Measurements from ENCODE around the gene PTCHD4.
"Not testable (repeated sequence)": the region's sequence is repeated elsewhere in the genome, so short reads cannot be mapped to it uniquely, and the experiment has no call there.

PTCHD4 gene

DNA sequence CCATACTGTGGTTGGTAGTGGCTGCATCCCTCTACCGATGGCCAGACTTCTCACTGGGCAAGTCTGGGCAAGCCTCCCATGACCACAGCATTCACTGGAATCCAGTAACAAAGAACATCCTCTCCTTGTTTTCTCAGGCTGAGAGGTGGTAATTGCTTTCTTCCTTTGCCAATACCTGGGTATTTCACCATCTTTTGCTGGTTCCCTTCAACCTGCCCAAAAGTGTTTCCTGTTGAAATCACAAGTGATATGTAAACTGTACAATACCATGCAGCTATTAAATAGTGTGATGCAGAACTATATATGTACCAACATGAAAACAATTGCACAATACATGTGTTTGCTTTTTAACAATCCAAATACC is at the start of gene PTCHD4:
Gene PTCHD4 (minus strand): TSS at position 55 of the 364 bp plus-strand sequence. CDS start 42,240 bp downstream, outside the sequence.
- DNase-seq, result no peak

DNA sequence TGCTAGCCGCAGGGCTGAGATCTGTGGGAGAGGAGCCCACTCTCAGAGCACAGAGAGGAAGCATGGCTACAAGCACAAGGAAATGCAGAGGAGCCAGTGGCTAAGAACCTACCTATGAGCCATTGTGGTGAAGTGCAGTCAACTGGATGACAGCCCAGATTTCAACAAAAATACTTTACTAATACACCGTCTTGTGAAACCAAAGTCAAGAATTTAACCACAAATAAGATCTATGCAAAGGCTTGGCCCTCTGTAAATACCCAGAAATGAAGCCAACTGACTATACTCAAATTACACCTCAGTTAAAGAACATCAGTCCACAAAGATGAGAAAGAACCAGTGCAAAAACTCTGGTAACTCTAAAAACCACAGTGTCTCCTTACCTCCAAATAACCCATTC is 40.1 kb upstream of the PTCHD4 start:
- no peak for DNase-seq

DNA sequence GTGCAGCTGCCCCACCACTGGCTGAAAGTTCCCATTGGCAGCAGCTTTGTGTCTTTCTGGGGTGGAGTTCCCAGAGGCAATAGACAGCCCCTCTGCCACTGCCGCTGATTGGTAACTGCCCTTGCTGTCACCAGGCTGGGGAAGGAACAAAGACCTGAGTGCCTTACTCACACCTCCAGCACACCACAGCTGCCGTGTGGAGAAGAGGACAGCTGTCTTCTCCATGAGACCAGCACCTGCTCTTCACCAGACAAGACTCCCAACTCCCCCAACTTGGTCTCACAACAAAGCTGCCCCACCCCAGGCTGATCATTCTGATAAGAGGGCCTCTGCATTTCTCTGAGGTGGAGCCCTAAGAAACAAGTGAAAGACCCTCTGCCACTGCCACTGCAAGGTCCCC is 39.7 kb upstream of the PTCHD4 start:
- DNase-seq, result no peak

DNA sequence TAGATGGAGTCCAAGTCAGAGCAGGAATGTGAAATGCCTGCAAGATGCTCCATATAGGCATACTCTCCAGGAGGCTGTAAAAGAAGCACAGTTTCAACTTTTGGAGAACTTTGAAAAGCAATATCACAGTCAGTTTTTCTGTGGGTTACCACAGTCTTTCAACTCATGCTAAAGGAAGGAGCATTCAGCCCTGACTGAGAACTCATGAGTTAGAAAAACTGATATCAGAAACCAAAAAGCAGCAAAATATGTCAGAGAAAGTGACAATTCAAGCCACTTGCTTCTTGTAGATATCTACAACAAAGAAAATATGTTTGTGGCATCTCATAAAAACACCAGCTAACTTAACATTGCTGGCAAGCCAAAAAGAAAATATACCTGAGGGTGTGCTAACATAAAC is 36.1 kb upstream of the PTCHD4 start:
- no peak for DNase-seq

DNA sequence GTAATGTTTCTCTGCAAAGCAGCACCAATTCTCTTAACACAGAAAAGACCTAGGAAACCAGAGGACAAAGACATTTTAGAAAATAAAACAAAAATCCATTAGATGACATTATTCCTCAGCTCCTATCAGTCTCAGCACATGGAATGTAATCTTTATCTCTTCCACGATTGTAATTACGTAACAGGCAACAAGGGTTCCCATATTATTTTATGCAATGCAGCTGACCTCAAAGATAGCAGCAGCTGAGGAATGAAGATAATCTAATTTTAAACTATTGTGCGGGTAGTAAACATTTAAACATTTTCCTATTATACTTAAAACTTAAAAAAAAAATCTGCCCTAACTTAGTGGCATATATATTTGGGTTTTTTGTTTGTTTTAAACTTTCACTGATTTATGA is 33.0 kb upstream of the PTCHD4 start:
- DNase-seq, result no peak

DNA sequence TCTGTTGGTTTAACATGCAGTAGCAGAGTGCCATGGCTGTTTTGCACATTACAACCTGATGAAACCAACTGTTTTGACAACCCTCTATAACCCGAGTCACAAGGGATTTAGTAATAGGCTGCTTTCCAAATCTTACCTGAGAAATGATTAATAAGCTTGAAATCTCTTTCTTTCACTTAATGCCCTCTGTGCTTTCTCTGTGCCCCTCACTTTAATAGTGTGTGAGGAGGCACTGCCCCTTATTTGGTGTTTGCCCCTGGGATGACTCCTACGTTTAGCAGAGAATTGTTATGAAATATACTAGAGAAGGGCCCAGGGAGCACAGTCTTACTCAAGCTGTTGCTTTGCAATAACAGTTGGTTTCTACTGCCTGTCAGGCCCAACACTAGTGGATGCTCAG is 31.0 kb upstream of the PTCHD4 start:
- no peak for DNase-seq

DNA sequence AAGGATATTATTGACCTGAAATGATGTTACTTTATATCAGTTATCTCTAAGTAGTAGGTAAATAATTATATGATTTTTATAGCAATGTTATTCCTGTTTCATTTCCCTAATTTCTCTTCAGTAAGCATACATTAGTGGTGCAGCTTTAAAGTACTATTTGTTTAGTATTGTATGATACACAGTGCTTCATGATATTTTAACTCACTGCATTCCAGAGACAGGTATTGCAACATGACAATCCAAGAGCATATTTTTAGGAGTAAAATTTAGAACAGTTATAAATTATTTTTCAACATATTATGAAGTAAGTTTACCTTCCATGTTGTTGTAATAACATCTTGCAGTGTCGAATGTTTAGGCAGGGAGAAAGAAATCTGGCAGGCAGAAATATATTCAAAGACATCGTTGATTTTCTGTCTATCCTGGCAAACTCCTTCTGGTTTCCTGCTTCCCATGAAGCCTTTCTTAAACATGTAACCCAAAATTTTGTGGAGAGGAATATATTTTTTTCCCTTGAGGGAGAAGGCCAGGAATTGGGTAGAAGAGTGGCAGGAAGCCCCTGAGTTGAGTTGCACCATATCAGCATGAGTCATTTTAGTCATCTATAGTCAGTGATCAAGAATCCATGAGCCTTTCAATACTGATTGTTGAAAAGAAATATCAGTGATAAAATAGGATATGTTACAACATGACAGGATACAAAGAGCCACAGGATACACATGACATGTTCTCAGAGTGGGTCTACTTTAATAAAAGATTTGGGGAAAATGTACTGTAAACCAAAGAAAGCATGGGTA is 29.0 kb upstream of the PTCHD4 start:
- no peak for DNase-seq

DNA sequence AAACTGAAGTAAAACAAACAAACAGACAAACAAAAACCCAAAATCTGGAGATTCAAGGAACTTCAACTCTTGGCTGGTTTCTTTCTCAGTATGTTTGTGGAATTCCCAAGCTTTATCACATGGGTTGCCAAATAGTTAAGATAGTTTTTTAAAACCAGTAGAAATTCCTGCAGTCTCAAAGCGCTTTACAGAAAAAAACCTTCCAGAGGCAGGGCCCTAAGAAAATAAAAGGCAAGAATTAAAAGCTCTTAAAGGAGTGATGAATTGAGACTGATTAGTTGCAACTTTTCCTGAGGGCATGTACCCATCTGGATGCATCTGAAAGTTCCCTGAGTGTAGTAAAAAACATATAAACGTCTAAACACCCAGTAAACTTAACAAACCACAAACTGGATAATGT is 25.9 kb upstream of the PTCHD4 start:
- DNase-seq, result no peak

DNA sequence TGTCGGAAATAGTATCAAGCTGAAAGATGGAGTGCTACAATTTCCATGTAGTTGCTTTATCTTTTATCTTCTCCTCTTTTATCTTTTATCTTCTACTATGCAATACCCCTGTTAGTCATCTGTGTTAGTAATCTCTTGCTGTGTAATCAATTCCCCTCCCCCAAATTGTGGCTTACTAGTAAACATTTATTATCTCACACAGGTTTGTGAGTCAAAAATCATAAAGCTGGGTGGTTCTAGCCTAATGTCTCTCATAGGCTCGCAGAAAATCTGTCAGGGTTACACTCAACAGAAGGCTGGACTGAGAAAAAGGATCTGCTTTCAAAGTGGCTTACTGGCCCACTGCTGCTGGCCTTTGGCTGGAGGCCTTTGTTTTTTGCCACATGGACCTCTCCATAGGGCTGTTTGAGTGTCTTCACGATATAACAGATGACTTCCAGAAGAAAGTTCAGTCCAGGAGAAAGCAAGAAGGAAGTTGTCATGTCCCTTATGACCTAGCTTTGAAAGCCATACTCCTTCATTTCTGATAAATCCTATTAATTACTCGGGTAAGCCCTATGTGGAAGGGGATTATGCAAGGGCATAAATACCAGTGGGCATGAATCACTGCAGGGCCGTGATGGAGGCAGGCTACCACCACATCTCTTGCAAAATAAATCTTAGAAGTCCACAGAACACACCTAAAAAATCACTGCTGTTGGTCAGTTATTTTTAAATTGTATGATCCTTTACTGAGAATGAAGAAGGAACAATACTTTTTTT is 24.5 kb upstream of the PTCHD4 start:
- no peak for DNase-seq

DNA sequence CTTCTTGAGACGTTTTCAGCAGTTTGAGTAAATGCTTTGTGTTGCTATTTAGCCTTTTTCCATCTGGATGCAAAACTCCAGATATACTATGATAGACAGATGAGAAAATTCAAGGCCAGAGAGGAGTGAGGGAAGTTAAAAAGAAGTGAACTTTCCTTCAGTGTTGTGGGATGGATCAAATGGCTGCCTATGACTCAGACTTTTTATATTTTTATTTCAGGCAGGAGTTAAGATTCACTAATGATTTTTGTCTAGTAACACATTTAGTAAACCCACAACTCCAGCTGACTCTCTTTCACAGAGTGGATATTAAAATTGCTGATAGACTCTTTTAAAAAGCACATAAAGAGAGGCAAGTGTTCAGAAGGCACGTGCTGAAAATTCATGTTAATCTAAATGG is 23.2 kb upstream of the PTCHD4 start:
- no peak for DNase-seq

DNA sequence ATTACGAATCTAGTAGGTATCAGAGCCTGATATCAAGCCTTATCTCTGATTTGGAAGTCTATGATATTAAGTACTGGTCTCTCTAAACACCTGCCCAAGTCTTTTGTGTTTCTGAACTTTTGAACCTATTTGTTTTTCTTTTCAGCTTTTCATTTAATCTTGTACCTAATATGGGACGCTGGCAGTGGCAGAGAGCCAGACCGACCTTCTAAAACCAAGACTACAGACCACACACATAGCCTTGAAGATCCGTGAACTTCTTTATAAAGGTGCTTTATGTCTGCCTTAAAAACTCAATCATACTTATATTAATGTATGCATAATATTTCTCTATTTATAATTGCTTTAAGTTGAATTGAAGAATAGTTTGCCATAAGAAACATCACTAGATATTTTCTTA is 12.6 kb upstream of the PTCHD4 start:
- DNase-seq, result no peak

DNA sequence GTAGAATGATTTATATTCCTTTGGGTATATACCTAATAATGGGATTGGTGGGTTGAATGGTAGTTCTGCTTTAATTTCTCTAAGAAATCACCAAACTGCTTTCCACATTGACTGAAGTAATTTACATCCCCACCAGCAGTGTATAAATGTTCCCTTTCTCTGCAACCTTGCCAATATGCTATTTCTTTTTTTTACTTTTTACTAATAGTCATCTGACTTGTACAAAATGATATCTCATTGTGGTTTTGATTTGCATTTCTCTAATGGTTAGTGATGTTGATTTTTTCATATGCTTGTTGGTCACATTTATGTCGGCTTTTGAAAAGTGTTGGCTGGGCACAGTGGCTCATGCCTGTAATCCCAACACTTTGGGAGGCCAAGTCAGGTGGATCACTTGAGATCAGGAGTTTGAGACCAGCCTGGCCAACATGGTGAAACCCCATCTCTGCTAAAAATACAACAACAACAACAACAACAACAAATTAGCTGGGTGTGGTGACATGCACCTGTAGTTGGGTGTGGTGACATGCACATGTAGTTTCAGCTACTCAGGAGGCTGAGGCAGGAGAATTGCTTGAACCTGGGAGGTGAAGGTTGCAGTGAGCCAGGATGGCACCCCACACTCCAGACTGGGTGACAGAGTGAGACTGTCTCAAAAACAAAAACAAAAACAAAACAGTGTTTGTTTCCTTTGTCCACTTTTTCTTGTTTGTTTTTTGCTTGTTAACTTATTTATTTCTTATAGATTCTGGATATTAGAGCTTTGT is 11.2 kb upstream of the PTCHD4 start:
- not testable (repeated sequence) for DNase-seq

DNA sequence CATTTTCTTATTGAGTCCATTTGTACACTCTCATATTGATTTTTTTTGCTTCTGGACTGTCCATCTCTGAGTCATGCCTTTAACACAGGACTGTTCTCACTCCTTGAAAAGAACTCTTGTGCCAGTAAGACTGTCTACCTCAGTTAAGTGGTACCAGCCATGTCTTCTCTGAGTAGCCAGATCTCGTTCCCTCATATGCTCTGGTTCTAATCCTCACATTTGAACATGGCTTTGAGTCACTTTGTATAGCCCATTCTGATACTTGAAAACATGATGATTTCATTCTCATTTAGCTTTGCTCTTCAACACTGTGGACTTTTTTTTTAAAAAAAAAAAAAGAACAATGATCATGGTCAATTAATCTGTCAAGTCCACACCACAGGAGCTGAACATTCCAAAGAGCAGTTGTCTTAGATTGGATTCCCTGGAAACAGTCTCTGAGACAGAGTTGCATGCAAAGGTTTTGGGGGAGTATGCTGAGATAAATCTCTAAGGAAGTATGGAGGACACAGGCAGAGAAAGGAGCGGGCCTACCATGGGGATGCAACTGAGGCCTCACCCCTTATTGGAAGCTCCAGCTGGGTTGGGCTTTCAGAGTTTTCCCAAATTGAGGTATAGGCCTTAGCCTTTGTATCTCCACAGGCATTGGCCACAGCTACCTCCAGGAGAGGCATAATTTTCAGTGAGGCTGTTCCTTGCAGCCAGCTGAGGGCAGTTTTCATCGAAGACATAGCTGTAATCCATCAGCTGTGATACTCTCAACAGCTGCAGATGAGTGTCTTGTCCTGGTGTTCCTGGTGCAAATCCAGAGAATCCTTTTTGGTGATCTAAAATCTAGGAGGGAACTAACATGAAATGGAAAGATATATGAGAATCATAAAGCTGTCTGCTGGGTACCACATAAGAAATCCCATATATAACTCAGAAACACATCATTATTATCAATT is 6.0 kb upstream of the PTCHD4 start:
- DNase-seq, result no peak

DNA sequence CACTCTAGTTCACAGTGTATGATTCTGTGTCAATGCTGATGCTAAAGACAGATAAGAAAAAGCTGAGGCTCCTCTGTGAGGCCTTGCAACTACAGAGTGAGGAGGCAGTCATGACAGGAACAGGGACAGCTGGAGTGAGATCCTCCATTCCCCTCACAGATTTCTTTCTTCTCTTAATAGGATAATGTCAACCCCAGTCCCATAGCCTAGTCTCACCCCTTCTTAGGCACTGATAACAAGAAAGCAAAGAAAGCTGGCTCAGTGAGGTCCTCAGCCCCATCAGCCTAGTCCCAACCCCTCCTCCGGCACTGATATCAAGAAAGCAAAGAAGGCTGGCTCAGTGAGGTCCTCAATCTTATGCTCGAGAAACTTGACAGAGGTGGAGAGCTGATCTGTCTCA is 2.1 kb upstream of the PTCHD4 start:
- DNase-seq, result no peak

DNA sequence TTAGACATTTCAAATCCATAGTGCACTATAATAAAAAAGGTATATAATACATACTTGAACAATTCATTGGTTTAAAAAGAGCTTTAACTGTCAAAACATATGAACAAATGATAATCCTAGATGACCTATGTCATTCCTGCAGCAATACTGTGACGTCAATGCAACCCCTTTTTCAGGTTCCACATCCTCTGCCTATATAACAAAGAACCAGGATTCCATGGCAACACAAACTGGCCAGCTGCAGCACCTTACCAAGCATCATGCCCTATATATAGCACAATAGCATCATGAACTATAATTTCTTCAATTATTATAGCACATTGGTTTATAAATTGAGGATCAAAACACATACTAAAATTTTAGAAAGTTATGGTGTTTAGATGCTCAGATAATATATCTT is 578 bp upstream of the PTCHD4 start:
- DNase-seq, result no peak

DNA sequence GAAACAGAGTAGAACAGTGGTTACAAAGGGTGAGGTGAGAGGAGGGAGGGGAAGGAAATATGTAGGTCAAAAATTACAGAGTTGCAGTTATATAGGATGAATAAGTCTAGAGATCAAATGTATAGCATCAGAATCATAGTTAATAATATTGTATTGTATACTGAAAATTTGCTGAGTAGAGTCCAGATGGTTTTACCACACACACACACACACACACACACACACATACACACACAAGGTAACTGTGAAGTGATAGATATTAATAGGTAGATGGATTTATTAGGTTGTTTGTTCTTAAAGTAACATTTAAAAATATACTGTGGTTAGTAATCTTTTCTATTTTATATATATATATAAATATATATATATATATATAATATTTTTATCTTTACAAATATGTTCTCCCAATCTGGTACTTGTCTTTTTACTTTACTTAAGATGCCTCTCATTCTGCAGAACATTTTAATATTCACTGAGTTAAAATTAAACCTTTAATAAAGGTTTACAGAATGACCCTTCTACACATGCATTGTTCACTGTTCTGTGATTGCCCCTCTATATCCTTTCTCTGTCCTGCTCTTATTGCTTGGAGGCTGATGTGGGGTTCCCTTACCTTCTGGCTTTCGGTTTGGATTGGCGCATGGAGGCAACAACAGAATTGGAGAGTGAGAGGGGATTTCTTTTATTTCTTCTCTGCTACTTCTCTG is 408 bp downstream of the PTCHD4 start:
- DNase-seq, result no peak

DNA sequence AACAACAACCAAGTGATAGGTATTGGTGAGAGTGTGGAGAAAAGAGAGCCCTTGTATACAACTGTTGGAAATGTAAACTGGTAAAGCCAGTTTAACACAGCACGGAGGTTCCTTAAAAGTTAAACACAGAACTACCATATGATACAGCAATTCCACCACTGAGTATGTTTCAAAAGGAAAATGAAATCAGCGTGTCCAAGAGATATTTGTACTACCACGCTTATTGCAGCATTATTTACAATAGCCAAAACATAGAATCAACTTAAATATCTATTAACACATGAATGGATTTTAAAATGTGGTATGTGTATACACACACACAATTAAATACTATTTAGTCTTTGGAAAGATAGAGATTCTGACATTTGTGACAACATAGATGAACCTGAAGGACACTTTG is 1.1 kb downstream of the PTCHD4 start:
- no peak for DNase-seq

DNA sequence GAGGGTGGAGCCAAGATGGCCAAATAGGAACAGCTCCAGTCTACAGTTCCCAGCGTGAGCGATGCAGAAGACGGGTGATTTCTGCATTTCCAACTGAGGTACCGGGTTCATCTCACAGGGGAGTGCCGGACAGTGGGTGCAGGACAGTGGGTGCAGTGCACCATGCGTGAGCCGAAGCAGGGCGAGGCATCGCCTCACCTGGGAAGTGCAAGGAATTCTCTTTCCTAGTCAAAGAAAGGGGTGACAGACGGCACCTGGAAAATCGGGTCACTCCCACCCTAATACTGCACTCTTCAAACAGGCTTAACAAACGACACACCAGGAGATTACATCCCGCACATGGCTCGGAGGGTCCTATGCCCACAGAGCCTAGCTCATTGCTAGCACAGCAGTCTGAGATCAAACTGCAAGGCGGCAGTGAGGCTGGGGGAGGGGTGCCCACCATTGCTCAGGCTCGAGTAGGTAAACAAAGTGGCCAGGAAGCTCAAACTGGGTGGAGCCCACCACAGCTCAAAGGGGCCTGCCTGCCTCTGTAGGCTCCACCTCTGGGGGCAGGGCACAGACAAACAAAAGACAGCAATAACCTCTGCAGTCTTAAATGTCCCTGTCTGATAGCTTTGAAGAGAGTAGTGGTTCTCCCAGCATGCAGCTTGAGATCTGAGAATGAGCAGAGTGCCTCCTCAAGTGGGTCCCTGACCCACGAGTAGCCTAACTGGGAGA is 8.4 kb downstream of the PTCHD4 start:
- DNase-seq, result not testable (repeated sequence)

DNA sequence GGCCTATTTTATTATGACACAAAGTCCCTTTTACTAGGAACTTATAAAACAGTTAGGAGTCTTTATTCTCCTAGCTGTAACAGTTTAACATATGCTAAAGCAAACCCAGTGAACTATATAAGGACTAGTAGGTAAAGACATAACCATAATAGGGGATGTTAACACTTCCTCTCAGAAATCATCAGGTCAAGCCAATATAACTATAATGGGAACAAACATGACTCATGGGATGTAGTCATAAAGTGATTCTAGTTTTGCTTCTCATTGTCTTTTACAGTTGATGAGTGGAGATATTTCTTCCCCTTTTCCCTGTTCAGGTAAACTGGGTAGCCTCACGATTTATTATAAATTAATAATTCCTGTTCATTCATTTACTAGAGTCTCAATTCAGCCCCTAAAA is 9.7 kb downstream of the PTCHD4 start:
- DNase-seq, result no peak

DNA sequence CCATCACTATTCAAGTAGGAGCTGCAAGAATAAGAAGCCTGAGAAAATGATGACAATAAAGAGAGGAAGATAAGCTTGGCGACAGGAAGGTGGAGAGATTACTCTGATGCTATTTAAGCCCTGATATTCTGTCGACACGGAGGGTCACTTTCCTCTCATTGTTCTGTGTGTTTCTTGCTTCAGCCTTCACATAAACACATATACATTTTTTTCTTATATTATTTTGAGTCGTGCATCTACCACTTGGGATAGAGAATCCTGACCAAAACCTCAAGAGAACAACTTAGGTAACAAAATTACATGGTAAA is 10.5 kb downstream of the PTCHD4 start:
- DNase-seq, result no peak

Measured in DMS79 treated with DMSO at 0.1 percent for 48 hours (cell line).